Heart left ventricle (tissue), 13 donors: Measurements from ENCODE around the gene HAGHL.
"Not testable (repeated sequence)": the region's sequence is repeated elsewhere in the genome, so short reads cannot be mapped to it uniquely, and the experiment has no call there.

Experiments
- CTCF ChIP-seq, 12 donors: fragments of 200-600 bp; sonication (generic) in 4 of 12; IDR thresholded peaks; one replicate each; pipeline versions ENCODE4 v1.5.0 to v1.8.0; 2018 to 2022; ENCODE audit warnings: antibody characterized with exemption in 12 of 12, mild to moderate bottlenecking in 5 of 12
- POLR2A ChIP-seq, 2 donors: fragments of 450-650 bp; IDR thresholded peaks; one replicate each; pipeline ENCODE4 v1.6.1; 2017; ENCODE audit warnings: antibody characterized with exemption in 2 of 2, mild to moderate bottlenecking in 2 of 2, moderate library complexity in 2 of 2
- donor health status: ischemic (EF 13 %, LVEDD 7.1; RV severe dilation, severe dysfunction).
- donor health status: DM: no; HTN: yes; CAD: no.
- donor health status: DM: no; HTN: no; CAD: no.
- donor health status: ischemic (EF 25% LVEDD 6.9; RV normal size, moderate dysfunction).
- donor health status: ischemic (EF 25% LVEDD 5.7; RV mildly dilated, moderate dysfunction).
- donor health status: ischemic (EF 35%, LVEDD 5.7; RV mildly dilated, moderate dysfunction).
- donor health status: nonischemic (EF 11% LVEDD 7.7; RV severe dilation, severe dysfunction).
- donor health status: DM: yes; HTN: yes; CAD: no.
- donor health status: PGD.
- donor health status: ischemic (EF 29% LVEDD 5.4; RV normal size, mild dysfunction).
- donor health status: nonischemic (EF 23%, LVEDD 6.1; RV moderate dilation, normal function).

- TF ChIP-seq CTCF, POLR2A (IDR thresholded peaks at IDR 0.05): not testable (repeated sequence)
These were observed 49.4 kb downstream of the HAGHL start for GRCh38 chr16:776298-776697.
